ENCODE data around the gene TCEANC2. TPM values are rescaled to one million over a fixed set of nuclear protein-coding genes. Genes with fewer than 3 reads are reported as not detected.

The TCEANC2 gene
- total RNA-seq, 1 experiment from 2014 or later = 4.2 TPM

DNA sequence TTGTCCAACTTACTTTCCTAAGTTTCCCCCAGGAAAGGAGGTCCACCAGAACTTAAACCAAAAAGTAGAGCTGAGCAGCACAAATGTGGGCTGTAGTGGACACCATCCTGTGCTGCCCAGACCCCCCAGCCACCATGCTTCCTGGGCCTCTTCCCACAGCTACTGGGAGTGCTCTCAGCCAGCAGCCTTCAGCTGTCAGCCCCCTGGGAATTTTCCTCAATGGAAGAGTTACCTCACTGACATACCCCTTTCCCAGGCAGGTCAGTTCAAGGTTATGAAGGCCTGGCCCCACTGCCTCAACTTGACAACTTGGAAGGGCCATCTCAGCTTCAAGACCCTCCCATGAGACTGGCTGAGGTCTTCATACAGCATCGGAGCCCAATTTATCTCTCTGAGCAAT lies 51.7 kb downstream of the TCEANC2 start:
- no peaks in the 10 kb centered on the region for H3K27me3 ChIP-seq (replicated peaks; ENCODE audit: insufficient read depth, low read depth, low read length, poor library complexity)
- no peak overlapping the region for H3K27ac ChIP-seq (ENCODE audit: low read depth, low read length, poor library complexity, severe bottlenecking)
- POLR2A ChIA-PET (ENCODE audit: low non-redundant PET) = no interaction called here
- CTCF ChIA-PET = no interaction called here
- H3K36me3 ChIP-seq (ENCODE audit: insufficient read depth, low read length, poor library complexity, severe bottlenecking) = no peaks in the 10 kb centered on the region
- TF ChIP-seq EZH2 (IDR thresholded peaks at IDR 0.05; ENCODE audit: borderline replicate concordance, low read depth, low read length, poor library complexity, severe bottlenecking) (no peak), CTCF (conservative IDR thresholded peaks at IDR 0.05; ENCODE audit: low read depth, low read length) (no peak)
- no peak overlapping the region for H3K4me3 ChIP-seq (ENCODE audit: low read depth, low read length, poor library complexity, severe bottlenecking)
- no peak for DNase-seq (ENCODE audit: low spot score)
- intact Hi-C loops (cut with micrococcal nuclease; ENCODE audit: unreplicated experiment) = no loop called here
- H3K9me3 ChIP-seq (ENCODE audit: low read depth, low read length, poor library complexity, severe bottlenecking) = no peaks in the 10 kb centered on the region
- BruUV-seq (replicated peaks) = no TSS peak
- H3K4me1 ChIP-seq (ENCODE audit: insufficient read depth, low read length, poor library complexity, severe bottlenecking) = no peaks in the 10 kb centered on the region

GRCh38 chr1:54105736-54106269 lies 52.4 kb downstream of the TCEANC2 start:
- CTCF ChIA-PET = no interaction called here
- POLR2A ChIA-PET (ENCODE audit: low non-redundant PET) = no interaction called here

GRCh38 chr1:54107131-54107530 lies 53.7 kb downstream of the TCEANC2 start:
- CTCF ChIA-PET = no interaction called here
- H3K27ac ChIP-seq (ENCODE audit: low read depth, low read length, poor library complexity, severe bottlenecking) = no peak overlapping the region
- peak; percentile 10 for DNase-seq (ENCODE audit: low spot score)
- POLR2A ChIA-PET (ENCODE audit: low non-redundant PET) = no interaction called here
- no peaks in the 10 kb centered on the region for H3K9me3 ChIP-seq (ENCODE audit: low read depth, low read length, poor library complexity, severe bottlenecking)
- H3K27me3 ChIP-seq (replicated peaks; ENCODE audit: insufficient read depth, low read depth, low read length, poor library complexity) = no peaks in the 10 kb centered on the region
- no peaks in the 10 kb centered on the region for H3K36me3 ChIP-seq (ENCODE audit: insufficient read depth, low read length, poor library complexity, severe bottlenecking)
- no TSS peak for BruUV-seq (replicated peaks)
- no peak overlapping the region for H3K4me3 ChIP-seq (ENCODE audit: low read depth, low read length, poor library complexity, severe bottlenecking)
- intact Hi-C loops (cut with micrococcal nuclease; ENCODE audit: unreplicated experiment) = no loop called here
- no peak for TF ChIP-seq EZH2 (IDR thresholded peaks at IDR 0.05; ENCODE audit: borderline replicate concordance, low read depth, low read length, poor library complexity, severe bottlenecking)
- no peak for TF ChIP-seq CTCF (conservative IDR thresholded peaks at IDR 0.05; ENCODE audit: low read depth, low read length)
- no peaks in the 10 kb centered on the region for H3K4me1 ChIP-seq (ENCODE audit: insufficient read depth, low read length, poor library complexity, severe bottlenecking)

More at GRCh38 chr1:54105736-54106269, 52.4 kb downstream of the TCEANC2 start:
- no peak for DNase-seq (ENCODE audit: low spot score)
- BruUV-seq (replicated peaks) = no TSS peak
- TF ChIP-seq EZH2 (IDR thresholded peaks at IDR 0.05; ENCODE audit: borderline replicate concordance, low read depth, low read length, poor library complexity, severe bottlenecking) = no peak
- TF ChIP-seq CTCF (conservative IDR thresholded peaks at IDR 0.05; ENCODE audit: low read depth, low read length) = no peak
- Histone ChIP-seq H3K4me1 (ENCODE audit: insufficient read depth, low read length, poor library complexity, severe bottlenecking) (no peaks in the 10 kb centered on the region), H3K4me3 (ENCODE audit: low read depth, low read length, poor library complexity, severe bottlenecking) (no peak overlapping the region), H3K36me3 (ENCODE audit: insufficient read depth, low read length, poor library complexity, severe bottlenecking) (no peaks in the 10 kb centered on the region), H3K27ac (ENCODE audit: low read depth, low read length, poor library complexity, severe bottlenecking) (no peak overlapping the region), H3K27me3 (replicated peaks; ENCODE audit: insufficient read depth, low read depth, low read length, poor library complexity) (no peaks in the 10 kb centered on the region), H3K9me3 (ENCODE audit: low read depth, low read length, poor library complexity, severe bottlenecking) (no peaks in the 10 kb centered on the region)
- intact Hi-C loops (cut with micrococcal nuclease; ENCODE audit: unreplicated experiment) = no loop called here

Data from A673 (cell line).